Smooth muscle cell (in vitro differentiated cells): ENCODE results near the gene ADGRV1. TPM values are rescaled to one million over a fixed set of nuclear protein-coding genes. Genes with fewer than 3 reads are reported as not detected.

Experiments
- DNase-seq: peaks from one replicate; lab custom pipeline; 2025; ENCODE audit not compliant: unreplicated experiment; lab: John Stamatoyannopoulos, UW
- H2AFZ ChIP-seq: fragments of 200-600 bp; sonication (generic); 2 replicates; pipeline ENCODE4 v1.6.0; 2016; ENCODE audit warnings: antibody characterized with exemption, low read depth, mild to moderate bottlenecking
- H3F3A ChIP-seq: fragments of 200-600 bp; sonication (generic); 2 replicates; pipeline ENCODE4 v1.6.0; 2017; ENCODE audit warnings: antibody characterized with exemption, low read depth
- H3K27ac ChIP-seq: fragments of 200-600 bp; sonication (generic); 2 replicates; pipeline ENCODE4 v1.5.1; 2016; ENCODE audit warnings: low read depth, mild to moderate bottlenecking
- H3K27me3 ChIP-seq: fragments of 200-600 bp; sonication (generic); 2 replicates; pipeline ENCODE4 v1.6.1; 2016; ENCODE audit warnings: low read depth, mild to moderate bottlenecking
- H3K36me3 ChIP-seq: fragments of 200-600 bp; sonication (generic); 2 replicates; pipeline ENCODE4 v1.5.1; 2016; ENCODE audit warnings: low read depth
- H3K4me1 ChIP-seq: fragments of 200-600 bp; sonication (generic); 2 replicates; pipeline ENCODE4 v1.5.1; 2016; ENCODE audit warnings: low read depth
- H3K4me2 ChIP-seq: fragments of 200-600 bp; sonication (generic); 2 replicates; pipeline ENCODE4 v1.6.0; 2016; ENCODE audit warnings: mild to moderate bottlenecking
- H3K4me3 ChIP-seq: fragments of 200-600 bp; sonication (generic); 2 replicates; pipeline ENCODE4 v1.5.1; 2016; ENCODE audit warnings: mild to moderate bottlenecking
- H3K79me2 ChIP-seq: fragments of 200-600 bp; sonication (generic); 2 replicates; pipeline ENCODE4 v1.6.0; 2016; ENCODE audit warnings: low read depth, mild to moderate bottlenecking
- H3K9ac ChIP-seq: fragments of 200-600 bp; sonication (generic); 2 replicates; pipeline ENCODE4 v1.6.0; 2016; ENCODE audit warnings: low read depth
- H3K9me3 ChIP-seq: fragments of 200-600 bp; sonication (generic); replicated peaks from 2 replicates; pipeline ENCODE4 v1.5.1; 2016; ENCODE audit warnings: low read depth
- H4K20me1 ChIP-seq: fragments of 200-600 bp; sonication (generic); 2 replicates; pipeline ENCODE4 v1.6.0; 2016; ENCODE audit warnings: low read depth
- CTCF ChIP-seq: fragments of 200-600 bp; sonication (generic); IDR thresholded peaks from 2 replicates; pipeline ENCODE4 v1.5.1; 2017; ENCODE audit warnings: borderline replicate concordance, mild to moderate bottlenecking, antibody characterized with exemption; ENCODE audit not compliant: insufficient read depth, poor library complexity, severe bottlenecking
- WGBS: methylation state at CpG from one replicate; pipeline ENCODE4 v1.1.7; 2016; ENCODE audit warnings: low lambda C conversion rate; 5-methylcytosine and 5-hydroxymethylcytosine counted together
- polyA plus RNA-seq: library from polyadenylated mRNA; unstranded; fragments of >200 nt; fragmentation: Nextera tagmentation; extraction: Ambion mirVana; gene quantifications from 2 replicates; pipeline ENCODE4 v1.2.1, GENCODE V29; 2016
- total RNA-seq: library from RNA; depleted of rRNA; stranded (reverse); fragments of >200 nt; gene quantifications from 2 replicates; pipeline ENCODE4 v1.2.3, GENCODE V29; 2014

Gene ADGRV1
- total and polyA plus RNA-seq, 2 experiments from 2014 or later: 16.8 to 17.7 TPM

DNA sequence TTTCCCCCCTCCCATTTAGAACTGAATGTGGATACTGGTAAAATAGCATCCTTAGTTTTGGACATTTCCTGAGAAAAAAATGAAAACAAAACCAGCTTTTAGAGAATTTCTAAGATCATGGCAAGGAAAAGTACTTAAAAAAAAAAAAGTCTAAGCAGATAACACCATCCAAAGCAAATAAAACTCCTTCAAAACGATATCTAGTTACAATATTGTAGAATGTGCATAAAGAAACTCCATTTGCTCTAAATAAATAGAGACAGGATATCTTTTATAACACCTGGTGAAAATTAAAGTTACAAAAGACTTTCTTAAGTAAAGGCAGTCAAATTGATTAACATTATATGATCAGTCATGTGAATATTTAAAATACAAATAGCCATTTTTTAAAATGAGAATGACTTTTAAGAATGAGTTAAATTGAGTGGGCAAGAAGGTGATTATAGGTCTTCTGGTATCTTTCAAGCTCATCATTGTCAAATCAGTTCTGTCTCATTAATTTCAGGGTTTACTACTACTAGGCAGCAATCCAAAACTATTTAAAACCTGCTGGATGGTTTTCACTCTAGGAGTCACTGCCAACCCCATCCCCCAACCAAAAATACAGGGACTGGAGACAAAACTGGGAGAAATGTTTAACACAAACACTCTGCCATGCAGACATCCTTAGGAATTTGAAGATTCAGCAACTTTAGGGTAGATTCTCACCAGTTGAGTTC lies 382.6 kb downstream of the ADGRV1 start:
- Histone ChIP-seq H3F3A (no peaks in the 10 kb centered on the region), H2AFZ (peak overlapping the region; percentile 15), H3K4me1 (peaks cover 19% of the 10 kb centered on the region), H3K27me3 (no peaks in the 10 kb centered on the region), H3K4me2 (peak overlapping the region; percentile 17), H4K20me1 (no peaks in the 10 kb centered on the region), H3K9ac (no peak overlapping the region), H3K9me3 (no peaks in the 10 kb centered on the region), H3K4me3 (no peak overlapping the region), H3K79me2 (peaks cover 6% of the 10 kb centered on the region), H3K27ac (peak overlapping the region; percentile 28), H3K36me3 (no peaks in the 10 kb centered on the region)
- no peak for DNase-seq
- WGBS: 95% methylated on average over 1 of the region's 1 CpG
- TF ChIP-seq CTCF: no peak

DNA sequence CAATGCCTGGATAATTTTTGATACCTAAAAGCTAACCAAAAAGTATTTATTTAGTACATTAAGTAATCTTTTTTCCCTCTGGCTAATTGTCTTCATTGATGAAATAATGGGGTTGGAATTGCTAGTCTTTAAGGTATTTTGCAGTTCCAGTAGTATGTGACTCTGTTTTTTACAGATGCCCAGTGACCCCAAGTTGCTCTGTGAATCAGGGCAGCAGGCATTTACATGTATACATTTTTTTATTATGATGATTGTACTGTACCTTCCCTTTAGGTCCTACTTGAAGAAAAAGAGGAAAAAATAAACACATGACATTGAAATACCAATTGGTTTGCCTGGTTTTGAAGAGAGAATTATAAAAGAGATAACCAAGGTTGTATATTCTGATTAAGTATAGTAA lies 385.5 kb downstream of the ADGRV1 start:
- no peak for DNase-seq
- no peak for TF ChIP-seq CTCF
- H3K4me2 ChIP-seq: no peak overlapping the region
- H3K4me3 ChIP-seq: no peak overlapping the region
- no peak overlapping the region for H3K9ac ChIP-seq
- H3K27me3 ChIP-seq: no peaks in the 10 kb centered on the region
- H3K4me1 ChIP-seq: peaks cover 19% of the 10 kb centered on the region
- H3K79me2 ChIP-seq: no peaks in the 10 kb centered on the region
- H3K27ac ChIP-seq: no peak overlapping the region
- H4K20me1 ChIP-seq: no peaks in the 10 kb centered on the region
- no peaks in the 10 kb centered on the region for H3K36me3 ChIP-seq
- H3F3A ChIP-seq: no peaks in the 10 kb centered on the region
- no peaks in the 10 kb centered on the region for H3K9me3 ChIP-seq
- H2AFZ ChIP-seq: no peak overlapping the region

DNA sequence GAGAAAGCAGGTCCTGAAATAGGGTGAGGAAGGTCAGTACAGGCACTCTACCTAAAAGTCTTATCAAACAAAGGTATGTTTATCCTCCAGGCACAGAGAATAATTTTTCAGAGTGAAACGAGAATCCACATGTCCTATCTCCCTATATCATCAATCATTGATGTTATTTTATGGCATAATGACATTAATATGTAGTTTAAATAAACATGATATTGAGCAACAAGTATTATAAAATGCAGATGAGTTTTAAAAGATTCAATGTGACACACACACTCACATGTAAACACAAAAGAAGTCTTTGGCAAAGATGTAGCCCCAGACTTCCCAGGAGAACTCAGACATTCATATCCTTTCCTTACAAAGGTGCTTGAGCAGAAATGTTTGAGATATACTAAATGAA lies 389.1 kb downstream of the ADGRV1 start:
- Histone ChIP-seq H3K79me2 (no peaks in the 10 kb centered on the region), H3F3A (no peaks in the 10 kb centered on the region), H4K20me1 (no peaks in the 10 kb centered on the region), H3K36me3 (no peaks in the 10 kb centered on the region), H3K27me3 (no peaks in the 10 kb centered on the region), H3K4me3 (no peak overlapping the region), H2AFZ (no peak overlapping the region), H3K4me2 (no peak overlapping the region), H3K27ac (no peak overlapping the region), H3K9me3 (no peaks in the 10 kb centered on the region), H3K9ac (no peak overlapping the region), H3K4me1 (no peaks in the 10 kb centered on the region)
- TF ChIP-seq CTCF: no peak
- 83% methylated on average over 1 of the region's 1 CpG for WGBS
- DNase-seq: no peak

- Histone ChIP-seq H3F3A (no peaks in the 10 kb centered on the region), H3K27ac (no peak overlapping the region), H3K9ac (no peak overlapping the region), H4K20me1 (no peaks in the 10 kb centered on the region), H2AFZ (no peak overlapping the region), H3K9me3 (no peaks in the 10 kb centered on the region), H3K4me1 (no peaks in the 10 kb centered on the region), H3K36me3 (no peaks in the 10 kb centered on the region), H3K4me2 (no peak overlapping the region), H3K79me2 (no peaks in the 10 kb centered on the region), H3K27me3 (no peaks in the 10 kb centered on the region), H3K4me3 (no peak overlapping the region)
- no peak for TF ChIP-seq CTCF
- DNase-seq: no peak
- 97% methylated on average over 2 of the region's 2 CpGs for WGBS
These were observed 390.4 kb downstream of the ADGRV1 start for GRCh38 chr5:90948969-90949368.
